Heart left ventricle (tissue), 13 donors: ENCODE results near the gene RLN3.

ENCODE experiments used
- CTCF ChIP-seq, 12 donors: fragments of 200-600 bp; sonication (generic) in 4 of 12; IDR thresholded peaks; one replicate each; pipeline versions ENCODE4 v1.5.0 to v1.8.0; 2018 to 2022; ENCODE audit warnings: antibody characterized with exemption in 12 of 12, mild to moderate bottlenecking in 5 of 12
- POLR2A ChIP-seq, 2 donors: fragments of 450-650 bp; IDR thresholded peaks; one replicate each; pipeline ENCODE4 v1.6.1; 2017; ENCODE audit warnings: antibody characterized with exemption in 2 of 2, mild to moderate bottlenecking in 2 of 2, moderate library complexity in 2 of 2
- donor health status: ischemic (EF 13 %, LVEDD 7.1; RV severe dilation, severe dysfunction).
- donor health status: DM: no; HTN: yes; CAD: no.
- donor health status: DM: no; HTN: no; CAD: no.
- donor health status: ischemic (EF 25% LVEDD 6.9; RV normal size, moderate dysfunction).
- donor health status: ischemic (EF 25% LVEDD 5.7; RV mildly dilated, moderate dysfunction).
- donor health status: ischemic (EF 35%, LVEDD 5.7; RV mildly dilated, moderate dysfunction).
- donor health status: nonischemic (EF 11% LVEDD 7.7; RV severe dilation, severe dysfunction).
- donor health status: DM: yes; HTN: yes; CAD: no.
- donor health status: PGD.
- donor health status: ischemic (EF 29% LVEDD 5.4; RV normal size, mild dysfunction).
- donor health status: nonischemic (EF 23%, LVEDD 6.1; RV moderate dilation, normal function).

GRCh38 chr19:13981988-13982501, 45.9 kb upstream of the RLN3 start:
- TF ChIP-seq POLR2A (IDR thresholded peaks at IDR 0.05) (no peak), CTCF (IDR thresholded peaks at IDR 0.05) (no peak)
